HG03066 (cell line): Measurements from ENCODE around the gene KIF20B.
A peak's percentile ranks its signal among the peaks of the same experiment; 100 is the strongest.

Source experiments
- ATAC-seq: cut with Tn5 transposase; IDR thresholded peaks from one replicate; pipeline ENCODE4 v1.9.1; 2021; ENCODE audit warnings: low read depth; ENCODE audit not compliant: unreplicated experiment

KIF20B gene

DNA sequence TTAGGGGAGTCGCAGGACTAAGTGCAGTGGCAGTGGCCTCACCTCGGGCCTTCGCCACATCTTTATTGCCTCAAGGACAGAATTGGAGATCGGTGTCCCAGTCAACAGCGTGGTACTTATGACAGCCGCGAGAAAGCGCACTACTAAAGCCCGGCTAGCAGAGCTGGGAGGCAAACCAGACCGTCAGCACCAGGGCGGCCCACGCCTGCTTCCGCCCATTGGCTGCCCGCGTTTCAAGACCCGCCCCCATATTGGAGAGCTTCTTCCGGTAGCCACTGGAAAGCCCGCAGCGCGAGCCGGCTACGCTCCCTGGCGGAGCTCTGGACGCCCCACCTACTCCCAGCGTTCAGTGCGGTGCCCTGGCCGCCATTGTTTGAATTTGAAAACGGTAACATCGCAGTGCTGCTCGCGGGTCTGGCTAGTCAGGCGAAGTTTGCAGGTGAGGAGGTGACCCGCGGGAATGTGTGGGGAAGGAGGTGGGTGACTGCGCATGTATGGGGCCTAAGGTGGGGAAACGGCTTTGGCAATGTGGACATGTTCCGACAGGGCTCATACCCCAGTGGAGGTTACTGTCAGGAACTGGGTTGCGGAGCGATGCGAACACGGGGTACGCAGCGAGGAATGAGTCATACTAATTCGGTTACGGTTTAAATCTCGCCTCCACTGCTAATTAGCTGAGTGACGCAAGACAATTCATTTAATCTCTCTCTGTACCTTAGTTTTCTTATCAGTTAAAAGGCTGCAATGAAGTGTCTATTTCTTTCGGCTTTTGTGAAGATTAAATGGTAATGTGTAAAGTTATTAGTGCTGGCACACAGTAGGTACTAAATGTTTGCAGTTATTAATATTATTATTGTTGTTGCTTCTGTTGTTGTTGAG lies at the start of gene KIF20B:
TSS of gene KIF20B (plus strand) at position 349 of the 879 bp plus-strand sequence. CDS start 3,705 bp downstream, outside the sequence.
- peak; percentile 97 for ATAC-seq

DNA sequence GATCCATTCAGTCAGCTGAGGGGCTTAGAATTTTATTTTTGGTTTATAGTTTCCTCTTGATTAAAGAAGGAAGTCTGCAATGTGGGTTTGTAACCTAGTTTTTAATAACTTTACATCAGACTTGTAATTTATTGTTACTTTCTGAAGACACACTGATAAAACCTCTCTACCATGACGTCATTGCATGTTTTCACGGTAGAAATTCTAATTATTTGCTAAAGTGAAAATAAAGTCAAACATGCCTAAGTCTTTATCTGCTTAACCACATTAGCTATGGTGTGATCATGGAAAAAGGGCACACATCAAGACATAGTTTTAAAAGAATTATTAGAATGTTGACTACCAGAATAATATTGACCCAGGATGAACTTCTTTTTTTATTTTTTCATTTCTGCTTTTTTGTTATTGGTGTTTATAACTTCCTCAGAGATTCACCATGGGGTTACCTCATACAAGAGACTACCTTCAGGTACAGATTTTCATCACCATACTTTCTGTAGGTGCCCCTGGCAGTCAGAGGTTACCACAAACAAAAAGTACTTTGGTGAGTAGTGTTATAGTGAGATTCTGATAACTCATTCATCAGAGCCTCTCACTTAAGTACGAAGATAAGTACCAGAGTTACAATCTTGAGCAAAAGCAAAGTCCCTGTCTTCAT lies 49.3 kb upstream of the KIF20B start:
- ATAC-seq = peak; percentile 33

DNA sequence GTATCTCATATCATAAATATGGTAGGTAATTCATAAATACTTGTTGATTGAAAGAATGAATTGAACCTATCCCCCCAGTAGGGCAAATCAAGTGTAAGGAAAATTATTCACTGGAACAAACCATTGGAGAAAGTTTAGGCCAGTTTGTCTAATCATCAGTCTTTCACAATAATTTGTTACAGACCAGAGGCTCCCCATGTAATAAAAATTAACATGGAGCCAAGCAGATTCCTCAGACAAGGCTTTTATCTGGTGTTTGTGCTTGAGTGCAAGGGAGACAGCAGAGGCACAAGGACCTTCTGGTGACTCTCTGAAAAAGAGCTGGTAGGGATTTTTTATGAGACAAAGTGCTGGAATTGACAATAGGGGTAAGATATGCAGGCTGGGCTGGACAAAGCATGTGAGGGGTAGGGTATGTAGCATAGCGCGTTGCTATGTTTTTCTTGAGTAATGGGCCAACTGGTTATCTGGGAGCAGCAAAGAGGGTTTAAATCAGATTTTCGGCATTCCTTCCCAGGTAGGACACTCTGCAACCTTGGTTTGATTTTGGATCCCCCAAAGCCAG lies 48.5 kb upstream of the KIF20B start:
- no peak for ATAC-seq

DNA sequence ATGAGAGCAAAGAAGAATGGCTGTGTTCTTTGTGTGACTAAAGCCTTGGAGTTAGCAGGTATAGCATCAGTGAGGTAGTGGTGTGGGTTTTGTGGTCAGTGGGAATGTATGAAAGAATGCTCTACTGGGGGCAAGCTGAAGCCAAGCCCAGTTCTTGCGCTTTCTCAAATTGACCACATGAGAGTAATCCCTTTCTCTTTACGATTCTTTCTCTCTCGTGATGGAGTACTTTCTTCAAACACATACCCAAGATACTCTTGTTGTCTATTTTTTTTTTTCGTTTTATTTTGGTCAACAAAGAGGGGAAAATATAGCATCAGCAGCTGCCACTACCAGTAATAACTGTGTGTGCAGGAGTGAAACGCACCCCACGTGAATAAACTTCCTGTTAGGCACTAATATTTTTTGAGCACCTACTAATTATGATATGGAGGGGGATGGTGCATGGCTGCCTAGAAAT lies 48.0 kb upstream of the KIF20B start:
- ATAC-seq = peak; percentile 66

- ATAC-seq = no peak
Measured at GRCh38 chr10:89655722-89656121, 45.7 kb upstream of the KIF20B start.

DNA sequence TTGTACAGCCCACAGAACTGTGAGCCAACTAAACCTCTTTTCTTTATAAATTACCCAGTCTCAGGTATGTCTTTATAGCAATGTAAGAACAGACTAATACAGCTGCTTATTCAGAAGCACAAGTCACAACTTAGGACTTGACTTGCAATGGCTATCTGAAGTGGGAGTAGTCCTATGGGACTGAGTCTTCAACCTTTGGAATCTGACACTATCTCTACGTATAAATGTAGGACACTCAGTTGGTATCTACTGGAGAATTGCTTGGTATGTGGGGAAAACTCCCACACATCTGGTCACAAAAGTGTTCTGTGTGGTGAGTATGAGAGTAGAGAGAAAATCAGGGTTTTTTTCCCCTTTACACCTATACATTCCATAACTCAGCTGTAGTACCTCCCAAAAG lies 44.1 kb upstream of the KIF20B start:
- no peak for ATAC-seq

- no peak for ATAC-seq
Measured at GRCh38 chr10:89659143-89660131, 42.0 kb upstream of the KIF20B start.

DNA sequence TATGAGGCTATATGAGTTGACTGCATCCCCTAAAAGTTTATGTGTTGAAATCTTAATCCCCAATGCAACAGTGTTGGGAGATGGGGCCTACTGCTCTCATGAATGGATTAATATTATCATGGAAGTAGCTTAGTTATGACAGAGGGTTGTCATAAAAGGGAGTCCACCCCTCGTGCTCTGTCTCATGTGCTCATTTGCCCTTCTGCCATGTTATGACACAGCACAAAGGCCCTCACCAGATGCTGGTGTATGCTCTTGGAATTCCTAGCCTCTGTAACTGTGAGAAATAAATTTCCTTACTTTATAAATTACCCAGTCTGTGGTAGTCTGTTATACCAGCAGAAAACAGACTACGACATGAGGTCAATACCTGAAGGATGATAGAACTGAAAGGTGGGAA lies 38.8 kb upstream of the KIF20B start:
- no peak for ATAC-seq

GRCh38 chr10:89663144-89663543 lies 38.2 kb upstream of the KIF20B start:
- ATAC-seq = no peak

GRCh38 chr10:89664203-89664602 lies 37.2 kb upstream of the KIF20B start:
- ATAC-seq = no peak

DNA sequence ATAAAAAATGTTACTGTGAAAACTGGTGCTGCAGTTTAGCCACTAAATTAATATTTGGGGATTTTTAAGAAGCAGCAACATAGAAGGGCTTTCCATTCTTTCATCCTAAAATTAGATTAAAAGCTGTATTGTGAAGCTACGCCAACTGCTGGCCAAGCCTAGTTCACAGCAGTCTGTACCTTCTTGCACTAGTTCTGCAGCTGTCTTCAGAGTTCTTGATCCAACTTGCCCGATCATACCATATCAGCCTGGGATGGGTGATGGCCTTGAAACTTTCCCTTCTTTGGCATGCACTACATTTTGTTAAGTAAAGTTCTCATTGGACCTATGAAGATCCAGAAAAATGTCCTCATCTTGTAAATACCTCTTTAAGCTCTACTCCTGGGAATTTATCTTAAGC lies 36.1 kb upstream of the KIF20B start:
- no peak for ATAC-seq

DNA sequence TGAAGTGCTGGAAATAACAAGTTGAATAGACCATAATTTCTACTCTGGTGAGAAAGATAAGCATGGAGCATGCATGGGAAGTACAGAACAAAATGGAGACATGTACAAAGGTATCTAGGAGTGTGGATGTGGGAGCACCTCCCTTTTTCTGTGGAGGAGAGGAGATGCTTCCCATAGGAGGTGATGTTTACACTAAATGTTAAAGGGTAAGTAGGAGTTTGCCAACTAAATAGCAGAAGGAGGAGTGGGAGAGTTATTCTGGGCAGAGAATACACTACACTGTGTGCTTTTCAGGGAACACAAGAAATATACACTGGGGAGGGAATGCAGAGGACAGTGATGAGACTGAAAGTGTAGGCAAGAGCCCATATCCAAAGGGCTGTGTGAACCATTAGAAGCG lies 35.3 kb upstream of the KIF20B start:
- no peak for ATAC-seq

GRCh38 chr10:89668386-89669071 lies 32.9 kb upstream of the KIF20B start:
- no peak for ATAC-seq

DNA sequence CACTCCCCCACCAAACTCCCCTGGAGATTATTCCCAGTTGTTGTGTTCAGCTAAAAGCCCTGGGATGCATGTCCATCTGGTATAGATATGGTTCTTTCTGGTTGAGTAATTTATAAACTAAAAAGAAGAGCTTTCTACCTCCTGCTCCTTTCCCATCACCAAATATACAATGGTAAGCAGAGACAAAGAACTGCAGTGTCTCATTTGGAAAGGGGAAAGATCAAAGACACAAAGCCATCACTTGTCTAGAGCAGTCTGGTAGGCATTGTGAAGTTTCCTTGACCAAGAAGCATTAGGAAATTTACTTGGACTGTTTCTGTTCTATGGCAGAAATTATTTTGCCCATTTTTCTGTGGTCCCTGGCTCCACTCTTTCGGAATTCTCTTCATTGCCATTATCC lies 31.4 kb upstream of the KIF20B start:
- ATAC-seq = no peak

DNA sequence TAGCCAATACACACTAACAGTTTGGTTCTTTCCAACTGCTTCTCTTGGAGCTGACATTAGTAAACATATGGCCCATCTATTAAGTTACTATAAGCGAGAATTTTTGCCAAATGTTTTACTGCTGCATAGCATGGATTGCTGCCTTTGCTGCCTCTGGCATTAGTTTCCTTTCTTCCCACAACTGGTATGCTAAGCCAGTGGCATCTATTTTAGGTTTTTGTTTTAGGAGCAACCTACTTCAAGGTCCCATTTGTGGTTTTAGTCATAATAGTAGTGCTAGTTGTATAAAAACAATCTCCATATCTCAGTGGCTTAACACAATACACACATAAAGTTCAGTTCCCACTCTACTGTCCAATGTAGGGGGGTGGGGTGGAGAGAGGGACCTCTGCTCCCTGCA lies 30.5 kb upstream of the KIF20B start:
- ATAC-seq = no peak

DNA sequence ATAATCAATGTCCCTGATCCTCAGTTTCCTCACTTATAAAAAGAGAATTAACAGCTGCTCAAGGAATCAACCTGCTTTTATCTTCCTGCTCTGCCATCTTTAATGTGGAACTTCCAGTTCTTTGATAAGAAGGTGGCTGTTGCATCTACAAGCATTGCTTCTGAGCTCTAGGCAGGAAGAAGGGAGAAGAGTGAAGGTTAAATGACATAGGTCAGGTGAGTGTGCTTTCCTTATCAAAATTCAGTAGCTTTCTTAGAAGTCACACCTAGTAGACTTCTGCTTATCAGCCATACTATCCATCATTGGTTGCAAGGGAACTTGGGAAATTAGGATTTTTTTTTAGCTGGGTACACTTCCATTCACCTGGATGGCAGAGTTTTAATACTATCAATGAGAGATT lies 24.0 kb upstream of the KIF20B start:
- ATAC-seq = no peak

- ATAC-seq = no peak
Measured at GRCh38 chr10:89679986-89680385, 21.4 kb upstream of the KIF20B start.

DNA sequence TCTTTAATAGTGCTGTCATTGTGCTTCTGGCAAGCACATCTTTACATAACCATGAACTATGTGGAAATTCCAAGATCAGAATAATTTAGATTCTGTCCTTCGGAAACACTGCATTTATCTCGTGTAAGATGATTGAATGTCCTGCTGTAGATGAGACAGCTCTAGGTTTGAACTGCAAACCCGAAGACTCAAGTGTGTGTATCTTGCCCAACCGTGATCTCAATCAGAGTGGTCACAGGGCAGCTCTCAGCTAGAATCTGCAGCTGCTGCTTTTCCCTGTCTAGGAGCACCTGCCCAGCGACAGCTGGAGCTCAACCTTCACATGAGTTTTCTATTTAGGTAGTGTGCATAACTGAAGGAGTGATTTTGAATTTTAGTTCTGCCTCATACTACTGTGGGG lies 17.5 kb upstream of the KIF20B start:
- no peak for ATAC-seq

- no peak for ATAC-seq
Measured at GRCh38 chr10:89684604-89685003, 16.8 kb upstream of the KIF20B start.

- no peak for ATAC-seq
Measured at GRCh38 chr10:89685936-89686335, 15.5 kb upstream of the KIF20B start.
